GM12801 (cell line): ENCODE measurements around the gene SELENOI.

ENCODE experiments used
- TF ChIP-seq, protein P1 (sequence below): IDR thresholded peaks from one replicate; pipeline ENCODE4 v1.5.1; 2011; ENCODE audit warnings: control low read depth; ENCODE audit not compliant: insufficient read length; ENCODE audit errors: extremely low read depth

SELENOI gene

DNA sequence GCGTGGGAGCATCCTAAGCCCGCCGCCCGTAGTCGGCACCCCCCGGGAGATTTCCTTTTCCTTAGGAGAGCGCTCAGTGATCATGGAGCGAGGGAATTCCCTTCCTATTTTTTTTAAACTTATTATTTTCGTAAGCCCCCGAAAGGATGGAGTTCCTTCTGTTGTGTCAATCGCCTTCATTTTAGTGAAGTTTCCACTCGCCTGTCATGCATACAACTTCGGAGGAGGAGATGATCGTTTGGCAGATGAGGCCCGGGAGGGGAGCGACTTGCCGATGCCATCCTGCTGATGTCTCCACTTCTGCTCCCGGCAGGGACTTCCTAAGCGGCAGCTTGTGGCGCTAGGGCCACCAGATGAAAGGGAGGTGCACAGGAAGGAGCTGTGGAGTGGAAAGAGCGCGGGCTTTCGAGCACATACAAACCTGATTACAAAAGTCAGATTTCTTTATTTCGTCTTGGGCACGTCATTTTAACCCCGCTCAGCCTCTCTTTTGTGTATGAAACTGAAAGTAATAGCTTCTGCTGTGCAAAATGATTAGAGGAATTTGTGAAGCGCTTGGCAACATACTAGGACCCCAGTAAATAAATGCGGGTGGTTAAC, 611 bp downstream of the SELENOI start, which contains the start of gene ADGRF3:
Gene ADGRF3, minus strand, starts transcription at position 336 of the 600 bp plus-strand sequence. CDS start 555 bp downstream, outside the sequence.
- TF ChIP-seq, protein P1, sequence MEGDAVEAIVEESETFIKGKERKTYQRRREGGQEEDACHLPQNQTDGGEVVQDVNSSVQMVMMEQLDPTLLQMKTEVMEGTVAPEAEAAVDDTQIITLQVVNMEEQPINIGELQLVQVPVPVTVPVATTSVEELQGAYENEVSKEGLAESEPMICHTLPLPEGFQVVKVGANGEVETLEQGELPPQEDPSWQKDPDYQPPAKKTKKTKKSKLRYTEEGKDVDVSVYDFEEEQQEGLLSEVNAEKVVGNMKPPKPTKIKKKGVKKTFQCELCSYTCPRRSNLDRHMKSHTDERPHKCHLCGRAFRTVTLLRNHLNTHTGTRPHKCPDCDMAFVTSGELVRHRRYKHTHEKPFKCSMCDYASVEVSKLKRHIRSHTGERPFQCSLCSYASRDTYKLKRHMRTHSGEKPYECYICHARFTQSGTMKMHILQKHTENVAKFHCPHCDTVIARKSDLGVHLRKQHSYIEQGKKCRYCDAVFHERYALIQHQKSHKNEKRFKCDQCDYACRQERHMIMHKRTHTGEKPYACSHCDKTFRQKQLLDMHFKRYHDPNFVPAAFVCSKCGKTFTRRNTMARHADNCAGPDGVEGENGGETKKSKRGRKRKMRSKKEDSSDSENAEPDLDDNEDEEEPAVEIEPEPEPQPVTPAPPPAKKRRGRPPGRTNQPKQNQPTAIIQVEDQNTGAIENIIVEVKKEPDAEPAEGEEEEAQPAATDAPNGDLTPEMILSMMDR, result no peak

DNA sequence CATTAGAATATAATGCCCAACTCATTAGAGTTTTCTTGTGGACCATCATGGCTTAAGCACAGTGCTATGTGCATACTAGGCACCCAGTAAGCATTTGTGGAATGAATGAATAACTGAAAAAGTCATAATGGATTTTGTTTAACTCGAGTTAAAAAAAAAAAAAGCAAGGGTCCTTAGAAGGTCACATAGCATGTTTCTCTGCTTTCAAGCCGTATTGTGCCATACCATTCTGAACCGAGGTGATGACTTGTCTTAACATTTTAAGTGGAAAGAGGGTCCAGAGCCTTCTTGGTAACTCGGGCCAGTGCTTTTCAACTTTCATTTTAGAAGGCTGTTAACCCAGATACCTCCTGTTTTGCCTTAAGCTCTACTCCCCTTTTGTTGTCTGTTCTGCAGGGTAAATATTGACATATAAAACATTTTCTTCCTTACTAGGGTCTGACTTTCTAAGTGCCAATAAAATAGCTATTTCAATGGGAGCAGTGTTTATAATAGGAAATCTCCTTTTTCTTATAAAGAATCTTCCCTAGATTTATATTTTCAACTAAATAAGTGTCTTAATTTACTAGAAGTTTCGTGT, 1.4 kb downstream of the SELENOI start:
- TF ChIP-seq, protein P1, result no peak

DNA sequence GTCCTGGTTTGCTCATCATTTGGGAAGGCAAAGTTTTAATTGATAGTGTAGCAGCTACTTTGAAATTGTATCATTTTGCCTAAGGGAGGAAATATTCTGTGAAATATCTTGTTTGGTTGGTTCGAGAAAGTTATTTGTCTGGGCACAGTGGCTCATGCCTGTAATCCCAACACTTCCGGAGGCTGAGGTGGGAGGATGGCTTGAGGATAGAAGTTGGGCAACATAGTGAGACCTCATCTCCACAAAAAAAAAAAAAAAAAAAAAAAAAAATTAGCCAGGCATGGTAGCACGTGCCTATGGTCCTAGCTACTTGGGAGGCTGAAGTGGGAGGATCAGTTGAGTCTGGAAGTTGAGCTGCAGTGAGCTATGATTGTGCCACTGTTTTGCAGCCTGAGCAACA, 3.7 kb downstream of the SELENOI start:
- TF ChIP-seq, protein P1, result no peak

DNA sequence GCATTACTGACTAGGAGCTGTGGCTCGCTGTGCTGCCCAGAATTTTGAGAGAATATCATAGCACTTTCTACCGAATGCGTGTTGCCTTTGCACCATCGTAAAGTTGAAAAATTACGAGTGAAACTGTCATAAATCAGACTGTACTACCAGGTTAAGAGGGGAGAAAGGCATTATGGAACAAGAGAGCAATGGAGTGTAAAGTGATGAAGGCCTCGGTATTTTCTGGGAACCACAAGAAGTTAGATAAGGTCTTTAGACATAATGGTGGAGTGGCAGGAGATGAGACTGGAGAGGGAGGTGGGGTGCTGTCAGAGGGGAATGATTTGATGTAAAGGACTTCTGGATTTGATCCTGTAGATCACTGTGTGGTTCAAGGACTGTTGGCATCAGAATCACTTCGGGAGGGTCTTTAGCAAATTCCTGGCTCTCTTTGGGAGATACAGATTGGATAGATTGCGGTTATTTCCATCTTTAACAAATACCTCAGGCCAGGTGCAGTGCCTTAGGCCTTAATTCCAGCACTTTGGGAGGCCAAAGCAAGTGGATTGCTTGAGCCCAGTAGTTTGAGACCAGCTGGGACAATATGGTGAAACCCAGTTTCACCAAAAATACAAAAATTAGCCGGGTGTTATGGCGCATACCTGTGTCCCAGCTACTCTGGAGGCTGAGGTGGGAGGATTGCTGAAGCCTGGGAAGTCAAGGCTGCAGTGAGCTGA, 5.6 kb downstream of the SELENOI start:
- TF ChIP-seq, protein P1, result no peak

DNA sequence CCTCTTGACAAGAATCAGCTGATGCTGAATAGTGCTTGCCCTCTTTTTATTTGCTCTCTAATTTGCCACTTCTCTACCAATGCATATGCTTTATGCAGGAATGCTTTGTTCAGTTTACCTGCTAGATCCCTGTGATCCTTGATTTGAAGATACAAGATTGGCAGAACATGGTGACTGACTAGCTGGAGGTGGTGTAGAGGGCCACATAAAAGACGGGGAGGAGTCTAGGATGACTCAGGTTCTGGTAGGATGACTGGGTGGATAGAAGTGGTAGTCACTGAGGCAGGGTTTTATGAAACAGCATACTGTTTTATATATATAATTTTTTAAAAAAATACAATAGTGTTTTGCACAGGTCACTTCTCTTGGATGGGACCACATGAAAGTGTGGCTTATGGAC, 6.9 kb downstream of the SELENOI start:
- TF ChIP-seq, protein P1, result no peak

DNA sequence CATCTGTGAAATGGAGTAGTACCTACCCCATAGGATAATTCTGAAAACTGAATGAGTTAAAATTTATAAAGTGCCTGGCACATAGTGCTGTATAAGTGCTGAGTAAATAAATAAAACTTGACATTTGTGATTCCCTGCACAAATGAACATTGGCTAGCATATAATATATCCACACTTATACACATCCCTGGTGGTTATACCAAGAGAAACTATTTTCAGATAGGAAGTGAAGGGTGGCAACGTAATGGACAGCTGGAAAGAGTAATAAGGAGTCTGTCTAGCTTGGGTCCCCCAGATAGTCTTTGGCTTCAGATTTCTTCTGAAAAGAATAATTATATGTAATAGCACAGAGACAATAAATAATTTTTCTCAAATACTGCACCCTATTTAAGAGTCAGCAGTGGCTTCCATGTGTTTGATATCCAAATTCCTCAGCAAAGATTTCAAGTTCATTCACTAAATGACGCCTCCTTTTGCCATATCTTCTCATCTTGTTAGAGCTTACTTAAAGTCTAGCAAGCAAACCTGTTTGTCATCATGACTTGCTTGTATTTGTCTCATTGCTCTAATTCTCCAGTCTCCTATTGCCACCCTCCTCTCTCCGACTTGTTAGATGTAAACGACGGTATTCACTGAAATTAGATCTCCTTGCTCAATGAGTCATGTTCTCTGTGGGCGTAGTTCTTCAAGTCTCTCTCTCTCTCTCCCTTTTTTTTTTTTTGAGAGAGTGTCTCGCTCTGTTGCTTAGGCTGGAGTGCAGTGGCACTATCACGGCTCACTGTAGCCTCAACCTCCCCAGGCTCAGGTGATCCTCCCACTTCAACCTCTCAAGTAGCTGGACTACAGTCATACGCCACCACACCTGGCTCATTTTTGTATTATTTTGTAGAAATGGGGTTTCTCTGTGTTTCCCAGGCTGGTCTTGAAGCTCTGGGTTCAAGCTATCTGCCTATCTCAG, 9.4 kb downstream of the SELENOI start:
- TF ChIP-seq, protein P1, result no peak

DNA sequence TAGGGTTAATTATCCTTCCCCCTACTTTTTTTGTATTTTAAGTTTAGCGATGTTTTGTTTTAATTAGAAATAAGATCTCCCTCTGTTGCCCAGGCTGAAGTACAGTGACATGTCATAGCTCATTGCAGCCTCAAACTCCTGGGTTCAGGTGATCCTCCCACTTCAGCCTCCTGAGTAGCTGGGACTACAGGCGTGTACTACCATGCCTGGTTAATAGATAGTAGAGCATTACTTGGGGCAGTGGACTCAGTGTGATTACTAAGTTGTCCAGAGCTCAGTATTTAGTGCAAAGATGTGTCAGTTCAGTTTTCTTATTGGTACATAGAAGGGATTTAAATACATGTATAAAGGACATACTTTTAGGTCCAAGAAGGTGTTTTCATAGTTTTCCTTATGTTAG, 10.2 kb downstream of the SELENOI start:
- TF ChIP-seq, protein P1, result no peak
